PFSK-1 (cell line): Measurements from ENCODE around the gene TMEM94.
A peak's percentile ranks its signal among the peaks of the same experiment; 100 is the strongest.

ENCODE experiments used
- FOXP2 ChIP-seq: optimal IDR thresholded peaks from 2 replicates; pipeline ENCODE3; 2011; ENCODE audit warnings: borderline replicate concordance, control low read depth, inconsistent platforms; ENCODE audit not compliant: insufficient read depth; ENCODE audit errors: extremely low read length, extremely low read depth
- POLR2AphosphoS5 ChIP-seq: IDR thresholded peaks from 2 replicates; pipeline ENCODE4 v1.6.1; 2012; ENCODE audit warnings: low read depth, mild to moderate bottlenecking, control low read depth, low read length, moderate library complexity
- SIN3A ChIP-seq: IDR thresholded peaks from 2 replicates; pipeline ENCODE4 v1.6.1; 2012; ENCODE audit warnings: mild to moderate bottlenecking, low read length, moderate library complexity, borderline replicate concordance; ENCODE audit not compliant: insufficient read depth
- TAF1 ChIP-seq: IDR thresholded peaks from 2 replicates; pipeline ENCODE4 v1.6.1; 2012; ENCODE audit warnings: low read length, control low read depth, borderline replicate concordance; ENCODE audit not compliant: insufficient read depth
- TF ChIP-seq, protein P1 (sequence below), 2 experiments: IDR thresholded peaks; 2 replicates each; pipeline versions ENCODE4 v1.6.1 to v1.8.0; 2011 to 2012; ENCODE audit warnings: low read depth in 2 of 2, low read length in 2 of 2, control low read depth in 1 of 2, inconsistent platforms in 1 of 2, mild to moderate bottlenecking in 1 of 2, moderate library complexity in 1 of 2; ENCODE audit not compliant: insufficient read depth in 1 of 2

The TMEM94 gene

DNA sequence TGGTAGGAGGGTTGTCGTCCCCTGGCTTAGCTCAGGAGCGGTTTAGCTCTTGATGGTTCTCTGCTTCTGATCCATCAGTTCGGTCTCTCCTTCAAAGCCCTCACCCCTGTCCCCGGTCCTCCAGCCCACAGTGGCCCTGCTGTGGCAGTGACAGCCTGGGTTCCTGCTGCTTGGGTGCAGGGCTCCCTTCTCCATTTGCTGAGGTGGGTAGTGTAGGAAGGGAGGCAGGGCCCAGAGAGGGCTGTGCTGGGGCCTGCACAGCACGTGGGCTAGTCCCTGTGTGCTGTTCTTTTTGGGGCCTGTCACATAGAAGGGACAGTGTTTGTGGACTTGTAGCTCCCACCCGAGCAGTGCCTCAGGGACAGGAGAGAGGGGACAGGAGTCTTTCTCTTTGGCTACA lies 18.3 kb downstream of the TMEM94 start:
- TF ChIP-seq TAF1 = no peak
- TF ChIP-seq, protein P1, sequence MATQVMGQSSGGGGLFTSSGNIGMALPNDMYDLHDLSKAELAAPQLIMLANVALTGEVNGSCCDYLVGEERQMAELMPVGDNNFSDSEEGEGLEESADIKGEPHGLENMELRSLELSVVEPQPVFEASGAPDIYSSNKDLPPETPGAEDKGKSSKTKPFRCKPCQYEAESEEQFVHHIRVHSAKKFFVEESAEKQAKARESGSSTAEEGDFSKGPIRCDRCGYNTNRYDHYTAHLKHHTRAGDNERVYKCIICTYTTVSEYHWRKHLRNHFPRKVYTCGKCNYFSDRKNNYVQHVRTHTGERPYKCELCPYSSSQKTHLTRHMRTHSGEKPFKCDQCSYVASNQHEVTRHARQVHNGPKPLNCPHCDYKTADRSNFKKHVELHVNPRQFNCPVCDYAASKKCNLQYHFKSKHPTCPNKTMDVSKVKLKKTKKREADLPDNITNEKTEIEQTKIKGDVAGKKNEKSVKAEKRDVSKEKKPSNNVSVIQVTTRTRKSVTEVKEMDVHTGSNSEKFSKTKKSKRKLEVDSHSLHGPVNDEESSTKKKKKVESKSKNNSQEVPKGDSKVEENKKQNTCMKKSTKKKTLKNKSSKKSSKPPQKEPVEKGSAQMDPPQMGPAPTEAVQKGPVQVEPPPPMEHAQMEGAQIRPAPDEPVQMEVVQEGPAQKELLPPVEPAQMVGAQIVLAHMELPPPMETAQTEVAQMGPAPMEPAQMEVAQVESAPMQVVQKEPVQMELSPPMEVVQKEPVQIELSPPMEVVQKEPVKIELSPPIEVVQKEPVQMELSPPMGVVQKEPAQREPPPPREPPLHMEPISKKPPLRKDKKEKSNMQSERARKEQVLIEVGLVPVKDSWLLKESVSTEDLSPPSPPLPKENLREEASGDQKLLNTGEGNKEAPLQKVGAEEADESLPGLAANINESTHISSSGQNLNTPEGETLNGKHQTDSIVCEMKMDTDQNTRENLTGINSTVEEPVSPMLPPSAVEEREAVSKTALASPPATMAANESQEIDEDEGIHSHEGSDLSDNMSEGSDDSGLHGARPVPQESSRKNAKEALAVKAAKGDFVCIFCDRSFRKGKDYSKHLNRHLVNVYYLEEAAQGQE (IDR thresholded peaks at IDR 0.05; ENCODE audit: insufficient read depth in 1 of 2, low read depth in 2 of 2, low read length in 2 of 2) = no peak
- TF ChIP-seq SIN3A = no peak
- TF ChIP-seq POLR2AphosphoS5 = no peak
- no peak for TF ChIP-seq FOXP2

DNA sequence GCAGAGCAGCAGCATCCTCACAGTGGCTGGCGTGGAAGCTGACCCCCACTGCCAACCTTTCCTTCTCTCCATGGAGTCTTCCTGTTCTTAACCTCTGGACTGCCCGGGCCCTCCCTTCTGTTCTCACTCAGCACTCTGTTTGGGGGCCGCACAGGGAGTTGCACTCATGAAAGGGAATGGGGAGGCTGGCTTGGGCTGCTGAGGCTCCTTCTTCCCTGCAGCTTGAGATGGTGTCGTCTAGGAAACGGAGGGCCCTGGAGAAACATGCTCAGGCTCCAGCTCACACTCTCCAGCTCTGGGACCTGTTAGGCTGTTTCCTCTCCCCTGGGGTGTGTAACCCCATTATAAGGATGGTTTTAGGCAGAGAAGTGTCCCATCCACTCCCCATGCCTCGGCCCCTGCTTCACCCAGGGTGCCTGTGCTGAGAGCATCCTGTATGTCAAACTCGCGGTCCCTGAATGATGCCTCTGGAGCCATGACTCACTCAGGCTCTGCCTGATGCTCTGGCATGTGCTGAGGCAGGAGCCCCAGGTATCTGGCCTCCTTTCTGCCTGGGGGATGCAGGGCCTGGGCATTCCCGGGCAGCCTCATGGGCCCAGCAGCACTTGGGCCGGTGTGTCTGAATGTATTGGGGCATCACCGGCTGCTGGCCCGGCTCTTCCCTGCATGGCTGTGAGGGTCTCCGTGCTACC lies 18.9 kb downstream of the TMEM94 start:
- TF ChIP-seq POLR2AphosphoS5 (no peak), TAF1 (no peak)

DNA sequence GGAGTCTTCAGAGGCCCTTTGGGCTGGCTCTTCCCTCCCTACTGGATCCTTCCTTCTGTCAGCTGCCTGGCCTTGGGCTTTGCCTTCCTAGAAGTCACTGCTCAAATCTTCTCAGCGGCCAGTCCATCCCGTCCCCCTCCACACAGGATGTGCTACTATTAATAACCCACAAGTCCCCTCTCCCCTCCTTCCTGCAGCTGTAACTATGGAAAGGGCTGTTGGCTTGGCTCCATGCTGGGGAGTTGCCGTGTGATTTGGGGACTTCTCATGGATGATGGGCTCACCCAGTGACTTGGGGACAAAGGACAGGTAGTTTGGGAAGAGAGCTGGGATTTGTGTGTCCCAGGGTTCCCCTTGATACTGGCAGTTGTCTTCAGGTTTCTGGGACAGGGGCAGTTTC lies 19.4 kb downstream of the TMEM94 start:
- TF ChIP-seq SIN3A (peak; percentile 86; the same call in 1 of the 2 replicates), TAF1 (no peak), FOXP2 (no peak), POLR2AphosphoS5 (no peak; the same call in 1 of the 2 replicates)
- TF ChIP-seq, protein P1 (IDR thresholded peaks at IDR 0.05; ENCODE audit: insufficient read depth in 1 of 2, low read depth in 2 of 2, low read length in 2 of 2) = no peak; a peak in 1 of 4 replicates

DNA sequence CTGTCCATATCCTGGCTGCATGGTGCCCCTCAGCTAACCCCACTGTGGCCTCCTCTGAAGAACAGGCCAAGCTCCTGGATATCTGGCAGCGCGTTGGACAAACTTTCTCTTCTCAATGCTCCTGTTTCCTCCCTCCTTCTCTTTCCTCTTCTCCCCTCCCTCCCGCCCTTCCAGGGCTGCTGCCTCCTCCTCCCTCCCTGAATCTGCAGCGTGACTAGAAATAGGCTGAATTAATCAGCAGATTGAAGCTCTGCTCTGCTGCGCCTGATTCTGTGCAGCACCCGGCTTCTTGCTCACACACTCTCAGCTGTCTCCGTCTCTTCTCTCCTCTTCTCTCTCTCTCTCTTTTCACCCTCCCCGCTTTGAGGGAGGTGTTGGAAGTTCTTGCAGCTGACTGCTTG lies 19.8 kb downstream of the TMEM94 start:
- TF ChIP-seq FOXP2 (no peak), POLR2AphosphoS5 (no peak), TAF1 (no peak)

DNA sequence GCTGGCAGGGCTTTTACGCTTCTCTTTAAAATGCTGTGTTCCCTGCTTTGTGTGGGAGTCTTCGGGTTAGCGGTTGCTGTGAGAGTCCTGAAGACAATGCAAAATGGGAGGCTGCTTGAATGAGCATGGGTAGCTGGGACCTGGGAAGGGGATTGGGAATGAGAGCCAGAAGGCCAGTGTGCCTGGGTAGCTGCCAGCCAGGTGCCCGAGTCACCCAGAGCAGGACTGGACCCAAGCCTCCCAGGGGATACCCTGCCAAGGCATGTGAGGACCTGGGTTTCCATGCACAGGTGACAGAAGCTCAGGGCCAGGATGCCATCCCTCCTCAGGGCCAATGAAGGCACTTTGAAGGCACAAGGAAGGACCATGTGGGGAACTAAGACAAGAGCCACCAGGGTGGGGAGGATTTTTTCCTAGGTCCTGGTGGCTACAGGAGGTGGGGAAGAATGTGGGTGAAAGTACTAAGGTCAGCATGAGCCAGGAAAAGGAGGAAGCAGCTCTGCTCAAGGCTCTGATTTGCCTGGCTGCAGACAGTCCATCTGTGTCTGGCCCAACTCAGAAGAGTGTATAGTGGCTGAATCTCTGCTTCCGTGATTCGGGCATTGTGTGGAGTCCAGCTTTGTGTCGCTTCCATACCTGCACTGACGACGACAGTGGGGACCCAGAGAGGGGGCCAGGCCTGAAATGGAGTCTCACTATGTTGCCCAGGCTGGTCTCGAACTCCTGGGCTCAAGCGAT lies 20.5 kb downstream of the TMEM94 start:
- TF ChIP-seq SIN3A (no peak), POLR2AphosphoS5 (no peak), FOXP2 (no peak), TAF1 (no peak)
- TF ChIP-seq, protein P1 (IDR thresholded peaks at IDR 0.05; ENCODE audit: insufficient read depth in 1 of 2, low read depth in 2 of 2, low read length in 2 of 2) = no peak

DNA sequence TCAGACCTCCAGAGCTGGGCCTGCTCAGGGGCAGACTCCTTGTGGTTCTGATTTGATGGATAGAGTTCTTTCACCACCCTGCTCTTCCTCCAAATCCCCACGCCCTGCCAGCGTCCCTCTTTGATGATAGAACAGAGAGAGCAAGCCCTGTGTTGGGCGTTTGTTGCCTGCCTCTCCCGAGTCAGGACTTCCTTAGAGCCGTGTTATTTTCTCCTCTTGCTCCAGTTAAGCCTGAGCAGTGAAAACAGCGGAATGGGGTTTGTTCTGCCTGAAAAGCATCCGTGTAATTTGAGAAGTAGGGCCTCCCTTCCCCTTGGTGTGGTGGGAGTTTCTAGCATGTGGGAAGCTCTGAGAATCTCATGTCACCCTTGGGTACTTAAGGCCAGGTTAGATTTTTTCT lies 22.1 kb downstream of the TMEM94 start:
- no peak for TF ChIP-seq TAF1
- TF ChIP-seq SIN3A = no peak
- TF ChIP-seq FOXP2 = no peak
- TF ChIP-seq POLR2AphosphoS5 = no peak
- TF ChIP-seq, protein P1 (IDR thresholded peaks at IDR 0.05; ENCODE audit: insufficient read depth in 1 of 2, low read depth in 2 of 2, low read length in 2 of 2) = no peak
